NB4 (cell line): ENCODE data around the gene ZNHIT2.

Experiments used
- DNase-seq: peaks from one replicate; pipeline ENCODE4 v3.0.0; 2010; ENCODE audit warnings: low read depth
- H3K4me3 ChIP-seq: one replicate; pipeline ENCODE4 v1.5.1; 2011; ENCODE audit warnings: mild to moderate bottlenecking, low read depth, low read length, moderate library complexity
- MYC ChIP-seq: IDR thresholded peaks from 2 replicates; pipeline ENCODE4 v1.6.1; 2011; ENCODE audit warnings: low read depth, low read length
- POLR2A ChIP-seq: IDR thresholded peaks from 2 replicates; pipeline ENCODE4 v1.6.1; 2011; ENCODE audit warnings: mild to moderate bottlenecking; ENCODE audit not compliant: insufficient read length; ENCODE audit errors: extremely low read depth
- TF ChIP-seq, protein P1 (sequence below): IDR thresholded peaks from 2 replicates; pipeline ENCODE4 v1.6.1; 2011; ENCODE audit warnings: low read depth, low read length
- TF ChIP-seq, protein P2 (sequence below): IDR thresholded peaks from one replicate; pipeline ENCODE4 v1.5.1; 2012; ENCODE audit warnings: low read depth, low read length

Gene ZNHIT2

DNA sequence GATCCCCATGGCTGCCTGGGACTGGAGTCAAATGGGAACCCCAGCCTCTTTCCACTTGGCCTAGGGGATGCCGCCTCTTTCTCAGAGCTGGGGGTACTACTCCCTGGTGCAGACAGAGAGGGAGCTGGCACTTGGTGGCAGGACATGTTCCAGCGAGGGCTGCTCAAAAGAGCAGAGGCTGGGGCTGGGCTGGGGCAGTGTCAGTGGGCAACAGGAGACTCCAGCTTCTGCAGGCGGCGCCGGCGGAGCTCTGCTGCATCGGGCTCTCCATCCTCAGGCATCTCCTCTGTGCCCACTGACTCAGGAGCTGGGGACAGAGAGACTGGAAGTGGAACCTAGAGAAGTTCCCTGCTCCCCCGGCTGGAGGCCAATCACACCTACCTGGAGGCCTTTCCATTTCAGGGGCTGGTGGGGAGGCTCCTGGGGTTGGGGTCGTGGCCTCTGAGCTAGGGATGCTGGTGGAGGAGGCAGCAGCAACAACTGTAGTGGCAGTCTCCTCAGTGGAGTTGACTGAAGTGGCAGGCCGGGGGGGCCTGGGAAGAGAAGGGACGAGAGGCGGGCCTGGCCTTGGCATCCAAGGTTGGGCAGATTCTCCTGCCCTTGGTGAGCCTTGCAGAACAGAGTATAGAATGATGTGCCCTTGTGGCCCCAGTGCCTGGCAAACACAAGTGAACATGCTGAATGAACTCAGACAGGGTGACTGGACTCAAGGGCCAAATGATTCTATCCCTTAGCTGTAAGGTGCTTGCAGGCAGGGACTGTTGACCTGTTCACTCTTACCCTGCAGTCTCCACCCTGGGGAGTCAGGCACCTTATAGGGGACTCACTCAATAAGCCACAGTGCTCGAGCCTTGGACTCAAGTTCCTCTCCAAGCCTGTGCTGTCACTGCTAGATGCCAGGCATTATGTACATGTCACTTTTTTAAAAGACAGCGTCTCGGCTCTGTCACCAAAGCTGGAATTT lies 11.0 kb upstream of the ZNHIT2 start:
- TF ChIP-seq POLR2A (no peak), MYC (no peak)
- TF ChIP-seq, protein P1, sequence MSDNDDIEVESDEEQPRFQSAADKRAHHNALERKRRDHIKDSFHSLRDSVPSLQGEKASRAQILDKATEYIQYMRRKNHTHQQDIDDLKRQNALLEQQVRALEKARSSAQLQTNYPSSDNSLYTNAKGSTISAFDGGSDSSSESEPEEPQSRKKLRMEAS: no peak
- TF ChIP-seq, protein P2, sequence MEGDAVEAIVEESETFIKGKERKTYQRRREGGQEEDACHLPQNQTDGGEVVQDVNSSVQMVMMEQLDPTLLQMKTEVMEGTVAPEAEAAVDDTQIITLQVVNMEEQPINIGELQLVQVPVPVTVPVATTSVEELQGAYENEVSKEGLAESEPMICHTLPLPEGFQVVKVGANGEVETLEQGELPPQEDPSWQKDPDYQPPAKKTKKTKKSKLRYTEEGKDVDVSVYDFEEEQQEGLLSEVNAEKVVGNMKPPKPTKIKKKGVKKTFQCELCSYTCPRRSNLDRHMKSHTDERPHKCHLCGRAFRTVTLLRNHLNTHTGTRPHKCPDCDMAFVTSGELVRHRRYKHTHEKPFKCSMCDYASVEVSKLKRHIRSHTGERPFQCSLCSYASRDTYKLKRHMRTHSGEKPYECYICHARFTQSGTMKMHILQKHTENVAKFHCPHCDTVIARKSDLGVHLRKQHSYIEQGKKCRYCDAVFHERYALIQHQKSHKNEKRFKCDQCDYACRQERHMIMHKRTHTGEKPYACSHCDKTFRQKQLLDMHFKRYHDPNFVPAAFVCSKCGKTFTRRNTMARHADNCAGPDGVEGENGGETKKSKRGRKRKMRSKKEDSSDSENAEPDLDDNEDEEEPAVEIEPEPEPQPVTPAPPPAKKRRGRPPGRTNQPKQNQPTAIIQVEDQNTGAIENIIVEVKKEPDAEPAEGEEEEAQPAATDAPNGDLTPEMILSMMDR: no peak
- no peak overlapping the region for H3K4me3 ChIP-seq
- DNase-seq: peak; percentile 15

GRCh38 chr11:65127473-65128181 lies 10.1 kb upstream of the ZNHIT2 start:
- no peak for TF ChIP-seq POLR2A
- TF ChIP-seq MYC: no peak
- no peak overlapping the region for H3K4me3 ChIP-seq
- peak; percentile 3 for DNase-seq

DNA sequence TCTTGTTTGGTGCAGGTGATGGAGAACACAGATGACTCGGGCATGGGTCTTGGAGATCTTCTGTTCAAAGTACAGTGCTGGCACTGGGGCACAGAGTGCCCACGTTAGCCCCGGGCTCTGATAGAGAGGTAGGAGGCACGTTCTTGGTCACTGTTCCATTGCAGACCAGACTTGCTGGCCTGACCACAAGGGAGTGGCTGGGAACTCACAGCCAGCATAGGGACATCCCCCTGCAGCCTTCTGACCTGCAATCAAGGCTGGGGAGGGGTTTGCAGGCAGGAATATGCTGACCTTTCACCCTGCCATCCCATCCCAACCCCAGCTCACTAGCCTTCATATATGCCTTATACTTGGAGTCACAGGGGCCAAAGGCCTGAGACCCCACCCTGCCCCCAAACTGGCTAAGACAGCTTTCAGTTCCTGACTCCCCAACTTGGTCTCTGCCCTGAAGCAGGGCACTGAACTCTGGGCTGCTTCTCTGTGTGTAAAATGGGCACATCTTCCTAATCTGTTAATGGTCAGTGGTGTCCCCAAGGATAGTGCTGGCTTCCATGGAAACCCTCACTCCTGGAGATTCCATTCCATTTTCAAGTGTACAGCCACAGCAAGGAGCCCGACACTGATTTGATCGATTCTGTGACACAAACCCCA lies 9.2 kb upstream of the ZNHIT2 start:
- no peak overlapping the region for H3K4me3 ChIP-seq
- DNase-seq: peak; percentile 4
- TF ChIP-seq, protein P1: no peak
- TF ChIP-seq POLR2A: no peak
- TF ChIP-seq, protein P2: no peak
- TF ChIP-seq MYC: no peak

DNA sequence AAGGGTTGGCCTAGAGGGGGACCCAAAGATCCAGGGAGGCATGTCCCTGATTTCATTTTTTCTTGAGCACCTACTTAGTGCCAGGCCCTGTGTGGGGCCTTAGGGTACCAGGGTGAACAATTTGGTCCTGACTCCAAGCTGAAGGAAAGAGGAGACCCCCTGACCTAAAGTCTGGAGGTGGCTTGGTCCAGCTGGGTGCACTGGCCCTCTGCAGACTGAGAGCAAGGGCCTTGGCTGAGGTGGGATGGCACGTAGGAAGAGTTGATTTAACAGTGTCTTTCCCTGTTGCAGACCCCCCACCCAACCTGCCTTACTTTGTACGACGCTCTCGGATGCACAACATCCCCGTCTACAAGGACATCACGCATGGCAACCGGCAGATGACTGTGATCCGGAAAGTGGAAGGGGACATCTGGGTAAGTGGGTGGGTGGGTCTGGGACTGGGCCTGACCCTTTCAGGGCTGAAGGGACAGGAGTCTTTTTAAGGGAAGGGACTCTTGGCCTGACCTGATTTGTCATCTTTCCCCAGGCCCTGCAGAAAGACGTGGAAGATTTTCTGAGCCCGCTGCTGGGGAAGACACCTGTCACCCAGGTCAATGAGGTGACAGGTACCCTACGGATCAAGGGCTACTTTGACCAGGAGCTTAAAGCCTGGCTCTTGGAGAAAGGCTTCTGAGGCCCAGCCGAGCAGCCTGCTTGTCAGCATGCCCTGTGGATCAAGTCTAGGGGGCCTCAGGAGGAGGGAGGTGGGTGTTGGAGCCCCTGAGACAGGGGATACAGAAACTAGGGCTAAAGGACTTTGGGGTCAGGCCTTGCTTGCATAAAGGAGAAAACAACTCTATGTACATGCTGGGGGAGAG lies 7.9 kb upstream of the ZNHIT2 start:
- no peak for DNase-seq

DNA sequence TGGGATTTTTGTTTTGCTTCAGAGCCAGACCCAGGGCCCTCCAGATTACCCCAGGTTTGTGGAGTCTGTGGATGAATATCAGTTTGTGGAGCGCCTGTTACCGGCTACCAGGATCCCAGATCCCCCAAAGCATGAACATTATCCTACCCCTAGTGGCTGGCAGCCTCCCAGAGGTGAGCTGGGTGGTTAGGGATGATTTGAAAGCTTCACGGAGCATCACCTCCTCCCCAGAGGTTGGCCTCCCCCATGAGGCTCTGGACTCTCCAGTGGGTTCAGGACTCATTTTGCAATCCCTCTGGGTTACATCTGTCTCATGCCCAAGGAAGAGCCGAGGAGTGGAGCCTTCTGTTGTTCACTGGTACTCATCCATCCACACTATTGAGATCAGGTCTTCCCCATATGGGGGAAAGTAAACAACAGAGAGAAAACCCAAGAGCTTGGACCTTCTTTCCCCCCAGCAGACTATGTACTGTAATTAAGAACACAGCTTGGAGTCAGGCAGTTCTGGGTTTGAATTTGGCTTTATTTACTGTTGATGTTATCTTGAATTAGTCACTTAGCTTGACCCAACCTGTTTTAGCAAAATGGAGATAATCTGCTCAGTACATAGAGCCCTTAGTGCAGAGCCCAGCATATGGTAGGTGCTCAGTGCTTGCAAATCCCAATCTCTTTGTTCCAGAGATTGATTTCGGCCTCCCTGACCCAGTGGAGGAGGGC lies 7.1 kb upstream of the ZNHIT2 start:
- TF ChIP-seq, protein P1: no peak
- no peak for TF ChIP-seq MYC
- H3K4me3 ChIP-seq: no peak overlapping the region
- no peak for DNase-seq

More for the DNA sequence above, 7.9 kb upstream of the ZNHIT2 start:
- TF ChIP-seq, protein P2: no peak
- no peak for TF ChIP-seq MYC
- TF ChIP-seq POLR2A: no peak
- H3K4me3 ChIP-seq: no peak overlapping the region

- TF ChIP-seq, protein P2: no peak
- TF ChIP-seq POLR2A (peak; percentile 91), MYC (peak; percentile 90)
- TF ChIP-seq, protein P1: peak; percentile 63
- H3K4me3 ChIP-seq: peak within 1 kb of the TSS; percentile 88
- peak; percentile 99 for DNase-seq
Observed at GRCh38 chr11:65121865-65122696, 4.6 kb upstream of the ZNHIT2 start, which contains the start of the genes FAU and MRPL49. Gene FAU (minus strand): TSS chr11:65122134. CDS start chr11:65121813, 321 bp downstream. Gene MRPL49 (plus strand): TSS chr11:65122321. CDS start chr11:65122347, 26 bp downstream.
